ENCODE results near the gene COG1.

- TF ChIP-seq, protein P1, sequence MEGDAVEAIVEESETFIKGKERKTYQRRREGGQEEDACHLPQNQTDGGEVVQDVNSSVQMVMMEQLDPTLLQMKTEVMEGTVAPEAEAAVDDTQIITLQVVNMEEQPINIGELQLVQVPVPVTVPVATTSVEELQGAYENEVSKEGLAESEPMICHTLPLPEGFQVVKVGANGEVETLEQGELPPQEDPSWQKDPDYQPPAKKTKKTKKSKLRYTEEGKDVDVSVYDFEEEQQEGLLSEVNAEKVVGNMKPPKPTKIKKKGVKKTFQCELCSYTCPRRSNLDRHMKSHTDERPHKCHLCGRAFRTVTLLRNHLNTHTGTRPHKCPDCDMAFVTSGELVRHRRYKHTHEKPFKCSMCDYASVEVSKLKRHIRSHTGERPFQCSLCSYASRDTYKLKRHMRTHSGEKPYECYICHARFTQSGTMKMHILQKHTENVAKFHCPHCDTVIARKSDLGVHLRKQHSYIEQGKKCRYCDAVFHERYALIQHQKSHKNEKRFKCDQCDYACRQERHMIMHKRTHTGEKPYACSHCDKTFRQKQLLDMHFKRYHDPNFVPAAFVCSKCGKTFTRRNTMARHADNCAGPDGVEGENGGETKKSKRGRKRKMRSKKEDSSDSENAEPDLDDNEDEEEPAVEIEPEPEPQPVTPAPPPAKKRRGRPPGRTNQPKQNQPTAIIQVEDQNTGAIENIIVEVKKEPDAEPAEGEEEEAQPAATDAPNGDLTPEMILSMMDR (IDR thresholded peaks at IDR 0.05), result no peak
- TF ChIP-seq POLR2A (IDR thresholded peaks at IDR 0.05), result no peak
Measured at GRCh38 chr17:73198930-73199260, 6.0 kb downstream of the COG1 start.

Measured in uterus (tissue), 2 donors.